ENCODE measurements around the gene NISCH. TPM values are rescaled to one million over a fixed set of nuclear protein-coding genes. Genes with fewer than 3 reads are reported as not detected.

The NISCH gene
- total RNA-seq, 6 experiments from 2014 or later, result 19.7 to 51.9 (median 30.6) TPM

DNA sequence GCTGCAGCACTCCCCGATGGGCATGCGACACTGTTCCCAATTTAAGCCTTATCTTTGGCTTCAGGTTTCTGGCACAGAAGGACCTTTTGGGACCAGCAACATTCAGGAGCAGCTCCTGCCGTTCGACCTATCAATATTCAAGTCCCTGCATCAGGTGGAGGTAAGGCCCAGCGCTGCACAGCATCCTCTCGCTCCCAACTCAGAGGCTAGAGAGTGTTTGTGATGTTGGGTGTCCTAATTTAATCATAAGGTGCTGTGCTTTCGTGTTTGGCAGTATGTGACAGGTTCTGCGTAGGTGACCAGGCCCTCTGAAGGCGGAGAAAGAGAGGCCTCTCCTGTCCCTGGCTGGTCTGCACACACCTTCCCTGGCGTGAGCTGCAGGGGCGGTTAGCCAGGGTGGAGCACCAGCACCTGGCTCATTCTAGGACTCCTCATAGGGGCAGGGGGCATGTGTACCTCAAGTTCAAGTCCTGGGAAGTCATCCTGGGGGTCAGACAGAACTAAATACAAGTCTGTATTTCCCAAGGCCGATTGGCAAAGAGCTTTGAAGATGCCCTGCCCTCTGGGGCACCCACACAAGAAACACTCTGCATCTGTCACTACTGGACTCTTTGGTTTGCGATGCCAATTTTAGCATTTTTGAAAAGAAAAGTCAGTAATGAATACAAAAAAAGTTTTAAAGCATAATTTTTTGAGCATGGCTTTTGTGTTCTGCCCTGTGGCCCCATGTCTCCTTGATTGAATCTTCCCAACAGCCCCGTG is 17.0 kb downstream of the NISCH start:
- DNase-seq (peak in 1 of 3 donors; percentile 14), ATAC-seq (no peak)
- H3K4me3 ChIP-seq, result no peak overlapping the region
- peaks cover 0 to 27% (median 10%) of the 10 kb centered on the region in 4 donors for H3K4me1 ChIP-seq
- intact Hi-C loops (cut with DNase I), result no loop called here
- no peaks in the 10 kb centered on the region for H3K9me3 ChIP-seq
- H3K36me3 ChIP-seq, result peaks cover 2 to 37% (median 18%) of the 10 kb centered on the region in 4 donors
- WGBS (ENCODE audit: insufficient coverage, low coverage, low lambda C conversion rate, missing lambda C conversion rate), result 42% methylated on average over 9 of the region's 14 CpGs
- no peak overlapping the region for H3K27ac ChIP-seq
- no peak for TF ChIP-seq POLR2A (IDR thresholded peaks at IDR 0.05)
- TF ChIP-seq CTCF (IDR thresholded peaks at IDR 0.05), result no peak
- H3K27me3 ChIP-seq, result no peaks in the 10 kb centered on the region

DNA sequence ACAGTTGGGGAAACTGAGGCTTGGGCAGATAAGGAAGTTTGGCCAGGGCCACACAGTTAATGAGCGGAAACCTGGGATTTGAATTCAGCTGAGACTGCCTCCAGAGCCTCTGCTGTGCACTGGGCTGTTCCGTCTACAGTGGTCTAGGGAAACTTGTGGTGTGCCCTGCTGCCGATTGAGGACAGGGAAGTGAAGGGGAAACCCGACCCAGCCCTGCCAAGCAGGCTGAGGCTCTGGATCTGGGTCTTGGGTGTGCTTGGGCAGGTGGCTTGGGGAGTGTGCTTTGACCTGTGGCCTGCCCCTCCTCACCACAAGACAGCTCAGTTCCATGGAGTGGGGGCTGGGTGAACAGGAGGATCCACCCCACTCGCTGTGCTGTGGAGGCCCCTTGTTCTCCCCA is 17.6 kb downstream of the NISCH start:
- 90% methylated on average over 2 of the region's 5 CpGs for WGBS (ENCODE audit: insufficient coverage, low coverage, low lambda C conversion rate, missing lambda C conversion rate)
- Histone ChIP-seq H3K27me3 (no peaks in the 10 kb centered on the region), H3K9me3 (no peaks in the 10 kb centered on the region), H3K27ac (no peak overlapping the region), H3K4me3 (no peak overlapping the region), H3K36me3 (peaks cover 3 to 43% (median 21%) of the 10 kb centered on the region in 4 donors), H3K4me1 (peaks cover 0 to 27% (median 10%) of the 10 kb centered on the region in 4 donors)
- peak in 1 of 3 donors; percentile 8 for DNase-seq
- ATAC-seq, result no peak
- TF ChIP-seq POLR2A (IDR thresholded peaks at IDR 0.05), result no peak
- TF ChIP-seq CTCF (IDR thresholded peaks at IDR 0.05), result no peak
- intact Hi-C loops (cut with DNase I), result no loop called here

GRCh38 chr3:52477076-52477795 is 21.8 kb downstream of the NISCH start:
- H3K27me3 ChIP-seq, result no peaks in the 10 kb centered on the region
- no peaks in the 10 kb centered on the region for H3K9me3 ChIP-seq
- ATAC-seq (no peak), DNase-seq (no peak)
- 73% methylated on average over 4 of the region's 16 CpGs for WGBS (ENCODE audit: insufficient coverage, low coverage, low lambda C conversion rate, missing lambda C conversion rate)
- H3K4me3 ChIP-seq, result no peak overlapping the region
- H3K4me1 ChIP-seq, result peaks cover 0 to 11% (median 1%) of the 10 kb centered on the region in 4 donors
- no peak overlapping the region for H3K27ac ChIP-seq
- peaks cover 4 to 63% (median 36%) of the 10 kb centered on the region in 4 donors for H3K36me3 ChIP-seq
- TF ChIP-seq CTCF (IDR thresholded peaks at IDR 0.05) (no peak), POLR2A (IDR thresholded peaks at IDR 0.05) (no peak)
- intact Hi-C loops (cut with DNase I), result no loop called here

- intact Hi-C loops (cut with DNase I), result no loop called here
- ATAC-seq, result no peak
- WGBS (ENCODE audit: insufficient coverage, low coverage, low lambda C conversion rate, missing lambda C conversion rate), result no CpG with 5 or more reads among the region's 6 CpGs
These were observed 22.3 kb downstream of the NISCH start for GRCh38 chr3:52477796-52478095.

More at GRCh38 chr3:52477796-52478095, 22.3 kb downstream of the NISCH start:
- no peak overlapping the region for H3K27ac ChIP-seq
- no peak for DNase-seq
- peaks cover 4 to 62% (median 34%) of the 10 kb centered on the region in 4 donors for H3K36me3 ChIP-seq
- no peak overlapping the region for H3K4me3 ChIP-seq
- no peaks in the 10 kb centered on the region for H3K27me3 ChIP-seq
- TF ChIP-seq CTCF (IDR thresholded peaks at IDR 0.05) (no peak), POLR2A (IDR thresholded peaks at IDR 0.05) (no peak)
- H3K9me3 ChIP-seq, result no peaks in the 10 kb centered on the region
- H3K4me1 ChIP-seq, result peaks cover 0 to 8% (median 0%) of the 10 kb centered on the region in 4 donors

All from right lobe of liver (tissue), 6 donors.